CD4-positive, alpha-beta T cell treated with Interleukin-2 at 100 ng/mL for 4 hours (primary cell): Measurements from ENCODE around the gene AJUBA.
"Not testable (repeated sequence)": the region's sequence is repeated elsewhere in the genome, so short reads cannot be mapped to it uniquely, and the experiment has no call there.

Source experiments
- DNase-seq: peaks from one replicate; pipeline ENCODE4 v3.0.0-alpha.2; 2020; ENCODE audit warnings: low spot score

AJUBA gene

GRCh38 chr14:23006188-23006534, 23.8 kb upstream of the AJUBA start:
- DNase-seq = no peak

GRCh38 chr14:23005451-23006187, 23.3 kb upstream of the AJUBA start:
- DNase-seq = no peak

- DNase-seq = not testable (repeated sequence)
Measured at GRCh38 chr14:23004274-23004673, 21.9 kb upstream of the AJUBA start.

- DNase-seq = no peak
Measured at GRCh38 chr14:23002592-23002991, 20.2 kb upstream of the AJUBA start.

GRCh38 chr14:23000860-23001259, 18.5 kb upstream of the AJUBA start:
- no peak for DNase-seq

GRCh38 chr14:22998329-22999012, 16.1 kb upstream of the AJUBA start:
- no peak for DNase-seq

- no peak for DNase-seq
Measured at GRCh38 chr14:22997676-22998323, 15.4 kb upstream of the AJUBA start.

- no peak for DNase-seq
Measured at GRCh38 chr14:22996768-22997654, 14.7 kb upstream of the AJUBA start.

- no peak for DNase-seq
Measured at GRCh38 chr14:22995889-22996625, 13.7 kb upstream of the AJUBA start.

GRCh38 chr14:22994762-22995275, 12.5 kb upstream of the AJUBA start:
- DNase-seq = peak; percentile 37

- DNase-seq = no peak
Measured at GRCh38 chr14:22993517-22993916, 11.2 kb upstream of the AJUBA start.

GRCh38 chr14:22991852-22992251, 9.5 kb upstream of the AJUBA start:
- no peak for DNase-seq

GRCh38 chr14:22987291-22987690, 4.9 kb upstream of the AJUBA start:
- DNase-seq = no peak

- peak; percentile 91 for DNase-seq
Measured at GRCh38 chr14:22986508-22987054, 4.2 kb upstream of the AJUBA start.

- no peak for DNase-seq
Measured at GRCh38 chr14:22985894-22986507, 3.6 kb upstream of the AJUBA start.

GRCh38 chr14:22984959-22985658, 2.8 kb upstream of the AJUBA start:
- no peak for DNase-seq

- no peak for DNase-seq
Measured at GRCh38 chr14:22981876-22982476, 375 bp downstream of the AJUBA start.

- DNase-seq = no peak
Measured at GRCh38 chr14:22981090-22981875, 1.1 kb downstream of the AJUBA start.

GRCh38 chr14:22980672-22981089, 1.7 kb downstream of the AJUBA start:
- DNase-seq = no peak
